T1000 (cell line): Measurements from ENCODE around the gene STAC.

ENCODE experiments used
- DNase-seq: peaks from one replicate; lab custom pipeline; 2025; ENCODE audit warnings: mixed read lengths; lab: John Stamatoyannopoulos, UW

The STAC gene

GRCh38 chr3:36380221-36381031 is at the start of gene STAC:
Gene STAC (plus strand): TSS chr3:36380504. CDS start chr3:36380644, 140 bp downstream.
- peak; percentile 70 for DNase-seq

GRCh38 chr3:36332139-36332538 is 48.2 kb upstream of the STAC start:
- DNase-seq = no peak

- DNase-seq = no peak
These were observed 18.1 kb upstream of the STAC start for GRCh38 chr3:36362216-36362615.

GRCh38 chr3:36362973-36363372 is 17.3 kb upstream of the STAC start:
- peak; percentile 56 for DNase-seq

- DNase-seq = no peak
These were observed 16.0 kb upstream of the STAC start for GRCh38 chr3:36364260-36364659.

DNA sequence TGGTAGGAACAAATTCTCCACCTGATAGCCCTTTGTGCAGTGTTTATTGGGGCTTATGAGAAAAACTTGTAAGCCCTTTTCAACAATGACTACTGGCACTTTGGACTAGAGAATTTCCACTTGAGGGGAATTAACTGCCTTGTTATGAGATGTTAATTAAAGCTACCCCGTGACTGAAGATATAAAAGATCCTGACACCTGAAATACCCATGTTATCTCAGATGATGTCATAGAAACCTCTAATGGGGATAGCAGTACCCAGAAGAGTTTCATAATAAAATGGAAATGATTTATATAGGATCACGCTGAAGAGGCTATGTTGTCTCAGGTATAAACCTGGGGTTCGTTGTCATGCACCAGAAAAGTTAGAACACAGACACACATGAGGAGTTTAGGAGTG is 14.5 kb upstream of the STAC start:
- no peak for DNase-seq

DNA sequence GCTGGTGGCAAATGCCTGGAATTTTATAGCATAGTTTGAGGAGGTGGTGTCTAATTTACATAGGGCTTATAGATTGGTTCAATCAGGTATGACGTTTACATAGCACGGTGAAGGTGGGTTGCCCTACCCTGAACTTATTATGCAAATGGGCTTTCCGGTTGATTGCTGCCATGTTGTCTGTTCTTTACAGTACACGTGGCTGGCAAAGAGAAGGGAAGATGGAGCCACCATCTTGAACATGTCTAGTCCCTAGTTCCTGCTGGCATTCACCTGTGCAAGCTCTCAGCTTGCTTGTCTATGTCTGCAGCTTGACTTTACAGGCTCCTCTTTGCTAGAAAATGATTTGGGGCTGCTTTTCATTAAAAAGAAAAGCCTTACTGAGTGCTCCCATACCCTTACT is 14.0 kb upstream of the STAC start:
- DNase-seq = no peak

GRCh38 chr3:36367912-36368573 is 12.3 kb upstream of the STAC start:
- DNase-seq = no peak

DNA sequence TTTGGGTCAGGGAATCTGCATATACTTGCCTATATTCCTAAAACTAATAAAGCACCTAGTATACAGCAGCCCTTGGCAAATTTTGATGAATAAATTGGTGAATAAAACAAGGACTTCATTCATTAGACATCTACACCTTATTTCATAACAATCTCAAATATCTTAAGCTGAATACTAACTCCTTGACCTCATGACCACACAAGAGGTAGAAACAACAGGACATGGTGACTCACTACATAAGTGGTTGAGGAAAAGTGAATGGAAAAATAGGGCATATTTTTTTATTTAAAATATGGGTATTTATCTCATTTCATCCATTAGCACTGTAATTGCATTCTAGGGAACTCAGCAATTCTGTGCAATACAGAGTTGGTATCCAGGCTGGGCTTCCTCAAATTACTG is 7.8 kb upstream of the STAC start:
- DNase-seq = no peak

DNA sequence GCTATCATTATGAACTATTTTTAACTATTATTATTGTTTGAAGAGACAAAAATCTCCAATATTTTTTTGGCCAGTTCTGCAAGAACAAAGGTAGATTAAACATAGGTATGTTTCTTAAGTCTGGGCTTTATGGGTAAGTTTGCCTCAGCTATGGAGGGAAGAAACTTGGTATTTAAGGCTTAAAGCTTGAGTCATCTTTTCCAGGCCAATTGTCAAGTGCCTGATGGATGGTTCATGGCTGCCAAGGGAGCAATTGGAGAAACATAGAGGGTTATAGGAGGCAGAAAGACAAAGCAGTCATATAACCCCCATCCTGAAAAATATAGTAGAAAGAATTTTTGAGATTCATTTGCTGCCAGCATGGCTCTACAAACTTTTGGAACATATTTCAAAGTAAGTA is 7.2 kb upstream of the STAC start:
- peak; percentile 40 for DNase-seq

DNA sequence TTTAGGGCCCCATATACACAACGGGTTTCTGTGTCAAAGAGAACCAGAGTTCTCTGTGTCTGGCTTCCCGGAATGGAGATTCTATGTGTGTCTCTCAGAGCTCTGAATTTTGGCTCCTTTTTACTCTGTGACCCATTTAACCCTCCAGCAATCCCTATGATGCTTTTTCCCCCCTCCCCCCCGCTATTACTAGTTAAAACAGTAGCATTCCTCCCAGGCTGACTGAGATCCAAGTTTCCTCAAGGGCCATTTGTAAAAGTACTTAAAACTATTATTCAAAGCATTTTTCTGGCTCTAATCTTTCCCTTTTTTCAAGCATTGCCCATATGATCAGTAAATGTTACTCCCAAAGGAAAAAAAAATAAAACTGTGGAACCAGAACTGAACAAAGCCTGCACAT is 6.6 kb upstream of the STAC start:
- DNase-seq = no peak

DNA sequence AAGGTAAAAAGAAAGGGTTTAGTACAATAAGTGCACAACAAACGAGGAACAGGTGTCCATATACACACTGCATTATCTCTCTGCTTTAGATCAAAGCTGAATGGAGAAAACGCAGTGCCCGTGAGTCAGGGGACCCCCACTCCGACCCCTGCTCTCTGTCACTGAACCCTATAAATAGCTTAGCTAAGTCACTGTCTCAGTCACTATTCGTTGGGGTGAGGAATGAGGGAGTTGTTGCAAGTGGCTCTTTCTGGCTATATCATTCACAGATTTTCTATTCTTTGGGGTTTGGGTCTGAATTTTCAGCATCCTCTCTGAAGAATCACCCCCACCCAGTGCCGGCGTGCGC is 458 bp upstream of the STAC start:
- DNase-seq = no peak

- DNase-seq = no peak
These were observed 1.1 kb downstream of the STAC start for GRCh38 chr3:36381311-36381956.

- DNase-seq = no peak
These were observed 13.3 kb downstream of the STAC start for GRCh38 chr3:36393563-36393962.

GRCh38 chr3:36394176-36394575 is 13.9 kb downstream of the STAC start:
- no peak for DNase-seq

- no peak for DNase-seq
These were observed 17.5 kb downstream of the STAC start for GRCh38 chr3:36397841-36398240.

DNA sequence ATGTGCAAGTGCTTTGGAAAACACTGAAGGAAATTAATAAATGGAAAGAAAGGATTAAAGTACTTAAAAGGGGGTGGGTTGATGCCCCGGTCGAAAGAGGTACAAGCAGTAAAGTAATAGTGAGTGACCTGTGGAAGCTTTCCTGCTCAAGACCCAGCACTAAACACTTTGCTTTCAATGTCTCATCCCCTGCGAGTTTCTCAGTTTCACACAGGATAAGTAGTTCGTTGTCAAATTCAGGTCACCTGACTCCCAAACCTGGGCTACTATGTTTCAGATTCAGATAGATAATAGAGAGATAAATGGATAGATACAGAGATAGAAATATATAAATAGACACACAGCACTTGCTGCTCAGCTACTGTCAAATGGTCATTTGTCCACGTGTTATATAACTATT is 19.6 kb downstream of the STAC start:
- DNase-seq = no peak

GRCh38 chr3:36401056-36401455 is 20.8 kb downstream of the STAC start:
- DNase-seq = no peak

GRCh38 chr3:36403661-36404060 is 23.4 kb downstream of the STAC start:
- no peak for DNase-seq

- DNase-seq = no peak
These were observed 24.9 kb downstream of the STAC start for GRCh38 chr3:36405190-36405589.

DNA sequence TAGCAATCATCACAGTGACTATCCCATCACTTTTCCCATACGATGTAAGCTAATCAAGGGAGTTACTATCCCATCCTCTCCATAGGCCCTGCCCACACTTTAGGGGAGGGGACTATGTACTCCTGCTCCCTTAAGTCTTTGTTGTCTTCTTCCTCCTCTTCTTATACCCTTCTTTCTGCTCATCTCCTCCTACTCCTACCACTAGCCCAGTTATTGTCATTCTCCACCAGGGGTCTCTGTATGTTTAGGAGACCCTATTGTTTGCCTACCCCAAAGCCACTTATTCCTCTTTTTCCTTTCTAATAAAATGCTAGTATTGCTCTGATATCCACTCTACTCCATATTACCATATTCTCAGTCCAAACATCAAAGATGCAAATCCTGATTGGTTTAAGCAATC is 27.8 kb downstream of the STAC start:
- no peak for DNase-seq

- DNase-seq = no peak
These were observed 29.6 kb downstream of the STAC start for GRCh38 chr3:36409862-36410261.

DNA sequence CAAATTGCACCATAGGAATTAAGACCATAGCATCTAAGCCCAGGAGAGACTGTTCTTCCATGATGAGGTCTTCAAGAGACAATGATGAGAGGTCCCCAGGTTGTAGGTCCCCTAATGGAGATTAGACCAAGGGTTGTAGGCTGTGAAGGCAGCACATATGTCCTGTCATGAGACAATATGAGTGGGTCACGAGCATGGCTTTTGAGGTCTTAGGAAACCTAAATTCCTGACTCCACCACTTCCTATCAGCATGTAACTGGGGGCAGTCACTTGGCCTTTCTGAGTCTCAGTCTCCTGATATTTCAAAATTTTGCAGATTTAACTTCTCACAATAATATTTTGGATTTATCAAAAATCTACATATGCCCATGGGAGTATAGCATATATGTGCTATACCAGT is 31.3 kb downstream of the STAC start:
- DNase-seq = no peak
